GM12873 (cell line): ENCODE results near the gene WASL.

ENCODE experiments used
- TF ChIP-seq, protein P1 (sequence below): IDR thresholded peaks from 2 replicates; pipeline ENCODE4 v1.5.1; 2012; ENCODE audit warnings: low read depth, mild to moderate bottlenecking, moderate library complexity, low read length, control low read depth; ENCODE audit not compliant: insufficient read depth; ENCODE audit errors: missing control alignments

Gene WASL

DNA sequence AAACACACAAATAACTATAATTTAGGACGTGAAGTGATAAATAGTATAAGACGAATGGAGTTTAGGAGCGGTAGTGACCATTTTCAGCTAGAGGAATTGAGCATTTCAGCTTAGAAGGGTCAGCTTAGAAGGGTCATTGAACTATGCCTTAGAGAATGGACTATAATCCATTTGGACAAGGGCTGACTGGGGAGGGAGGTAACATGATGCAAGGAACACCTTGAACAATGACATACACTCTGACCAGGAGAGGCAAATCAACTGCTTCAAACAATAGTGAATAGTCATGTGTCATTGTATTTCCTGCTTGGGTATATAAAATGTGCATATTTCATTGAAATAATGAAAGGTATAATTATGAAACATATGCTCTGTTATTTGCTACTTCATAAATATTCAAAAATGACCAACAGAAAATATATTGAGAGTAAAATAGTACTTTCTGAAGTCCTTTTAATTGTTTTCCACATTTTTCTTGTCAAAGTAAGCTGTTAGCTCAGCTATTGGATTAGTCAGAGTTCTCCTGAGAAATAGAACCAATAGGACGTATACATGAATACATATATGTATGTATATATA is 40.5 kb upstream of the WASL start:
- TF ChIP-seq, protein P1, sequence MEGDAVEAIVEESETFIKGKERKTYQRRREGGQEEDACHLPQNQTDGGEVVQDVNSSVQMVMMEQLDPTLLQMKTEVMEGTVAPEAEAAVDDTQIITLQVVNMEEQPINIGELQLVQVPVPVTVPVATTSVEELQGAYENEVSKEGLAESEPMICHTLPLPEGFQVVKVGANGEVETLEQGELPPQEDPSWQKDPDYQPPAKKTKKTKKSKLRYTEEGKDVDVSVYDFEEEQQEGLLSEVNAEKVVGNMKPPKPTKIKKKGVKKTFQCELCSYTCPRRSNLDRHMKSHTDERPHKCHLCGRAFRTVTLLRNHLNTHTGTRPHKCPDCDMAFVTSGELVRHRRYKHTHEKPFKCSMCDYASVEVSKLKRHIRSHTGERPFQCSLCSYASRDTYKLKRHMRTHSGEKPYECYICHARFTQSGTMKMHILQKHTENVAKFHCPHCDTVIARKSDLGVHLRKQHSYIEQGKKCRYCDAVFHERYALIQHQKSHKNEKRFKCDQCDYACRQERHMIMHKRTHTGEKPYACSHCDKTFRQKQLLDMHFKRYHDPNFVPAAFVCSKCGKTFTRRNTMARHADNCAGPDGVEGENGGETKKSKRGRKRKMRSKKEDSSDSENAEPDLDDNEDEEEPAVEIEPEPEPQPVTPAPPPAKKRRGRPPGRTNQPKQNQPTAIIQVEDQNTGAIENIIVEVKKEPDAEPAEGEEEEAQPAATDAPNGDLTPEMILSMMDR = no peak

DNA sequence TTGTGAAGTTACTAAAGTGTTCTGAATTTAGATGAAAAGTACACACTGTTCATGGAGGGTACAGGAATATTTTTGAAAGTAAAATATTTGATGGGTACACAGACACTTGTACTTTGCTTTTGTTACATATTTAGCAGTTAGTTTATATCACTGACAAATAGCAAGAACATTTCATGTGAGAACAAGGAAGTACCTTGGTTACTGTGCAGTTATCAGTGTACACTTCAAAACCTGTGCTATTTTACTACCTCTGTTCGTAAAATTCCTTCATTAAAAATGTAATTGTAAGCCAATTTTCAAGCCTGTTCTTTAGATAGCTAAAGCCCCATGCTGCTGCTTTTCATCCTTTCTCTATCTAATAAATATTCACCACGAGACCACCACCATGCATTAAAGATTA is 39.8 kb upstream of the WASL start:
- TF ChIP-seq, protein P1 = no peak

DNA sequence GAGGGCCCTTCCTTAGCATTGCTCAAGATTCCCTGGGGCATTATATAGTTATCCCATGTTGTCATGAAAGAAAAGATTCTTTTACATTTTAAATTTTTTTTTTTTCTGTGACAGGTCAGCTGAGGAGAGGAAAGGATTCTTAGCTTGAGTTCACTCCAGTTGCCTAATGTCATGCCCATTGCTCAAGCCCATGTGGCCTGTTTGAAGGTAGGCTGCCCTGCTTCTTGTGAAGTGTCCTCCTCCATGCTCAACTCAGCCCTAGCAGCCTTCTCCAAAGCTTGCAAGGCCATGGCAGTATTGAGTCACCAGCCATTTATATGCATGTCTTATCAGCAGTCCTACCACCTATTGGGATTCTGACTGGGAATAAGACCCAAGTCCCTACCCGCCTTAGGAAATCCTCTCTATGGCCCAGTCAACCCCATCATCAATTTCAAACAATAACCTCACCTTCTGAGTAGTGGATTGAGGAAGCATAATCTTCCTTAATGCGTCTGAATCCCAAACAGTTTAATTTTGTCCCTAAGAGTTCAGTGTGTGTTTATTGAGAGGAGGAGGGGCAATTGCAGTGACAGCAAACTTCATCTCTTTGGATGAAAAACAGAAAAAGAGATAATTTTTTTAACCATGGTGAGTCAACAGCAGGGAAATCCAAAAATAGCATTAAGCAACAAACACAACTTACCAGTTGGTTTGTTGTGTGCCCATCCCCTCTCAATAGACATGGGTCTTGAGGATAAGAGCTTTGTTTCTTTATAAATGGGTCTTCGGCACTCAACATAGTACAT is 38.6 kb upstream of the WASL start:
- TF ChIP-seq, protein P1 = no peak

DNA sequence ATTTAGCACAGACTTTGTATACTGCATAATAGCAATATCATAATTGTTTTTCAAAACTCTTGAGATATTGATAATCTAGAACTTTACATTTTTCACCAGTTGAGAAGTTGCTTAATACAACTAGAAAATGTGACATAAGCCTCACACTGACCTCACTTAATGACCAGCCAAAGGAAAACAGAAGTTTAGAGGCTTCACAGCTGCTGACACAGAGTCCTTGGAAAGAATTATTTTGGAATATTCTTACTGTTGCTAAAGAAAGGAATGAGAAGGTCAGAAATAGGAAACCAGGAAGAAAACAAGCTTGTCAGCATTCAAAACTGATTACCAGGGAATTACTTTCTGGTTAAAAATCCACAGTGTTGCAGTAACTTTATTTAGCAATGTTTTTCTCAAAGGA is 35.5 kb upstream of the WASL start:
- TF ChIP-seq, protein P1 = no peak

DNA sequence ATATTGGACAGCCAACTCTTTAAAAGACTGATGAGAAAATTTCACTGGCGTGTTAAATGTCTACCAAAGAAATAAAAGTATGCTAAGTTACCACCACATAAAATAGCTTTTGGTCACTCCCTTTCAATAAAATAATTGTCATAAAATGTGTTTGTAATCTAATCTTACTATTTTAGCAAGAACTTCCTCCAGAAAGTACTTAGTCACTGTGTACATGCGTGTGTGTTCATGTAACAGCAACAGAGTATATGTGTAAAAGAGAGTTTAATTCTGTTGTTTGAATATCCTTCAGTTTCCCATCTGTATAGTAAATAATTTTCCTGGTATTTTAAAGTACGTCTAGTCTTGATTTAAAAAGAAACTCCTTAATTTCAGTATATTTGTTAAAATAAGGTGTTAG is 35.0 kb upstream of the WASL start:
- TF ChIP-seq, protein P1 = no peak

DNA sequence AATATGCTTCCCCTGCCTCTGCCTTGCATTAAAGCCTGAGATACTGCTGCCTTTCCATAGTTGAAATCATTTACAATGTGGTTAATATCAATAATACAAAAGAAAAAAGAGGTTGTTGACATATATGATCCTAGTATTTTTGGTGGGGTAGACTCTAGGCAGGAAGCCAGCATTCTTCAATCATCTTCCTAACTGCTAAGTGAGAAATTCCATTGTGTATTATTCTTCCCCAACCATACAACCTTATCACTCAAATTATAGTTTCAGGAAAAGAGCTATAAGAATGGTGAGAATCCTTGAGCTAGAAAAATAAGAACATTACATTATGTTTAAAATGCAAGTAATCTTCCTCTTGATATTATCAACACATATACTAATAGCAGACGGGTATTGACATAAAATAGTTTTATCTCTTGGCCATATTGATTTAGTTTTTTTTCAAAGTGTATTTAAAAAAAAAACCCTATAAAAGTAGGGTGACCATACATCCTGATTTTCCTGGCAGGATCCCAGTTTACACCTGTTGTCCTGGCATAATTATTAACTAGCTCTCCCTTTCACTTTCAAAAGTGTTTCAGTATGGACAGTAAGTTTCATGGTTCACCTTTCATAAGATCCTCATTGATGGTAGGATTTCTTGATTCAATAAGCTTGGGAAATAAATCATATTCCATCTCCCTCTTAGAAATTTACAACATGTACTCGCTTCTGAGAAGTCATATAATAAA is 33.4 kb upstream of the WASL start:
- TF ChIP-seq, protein P1 = no peak

DNA sequence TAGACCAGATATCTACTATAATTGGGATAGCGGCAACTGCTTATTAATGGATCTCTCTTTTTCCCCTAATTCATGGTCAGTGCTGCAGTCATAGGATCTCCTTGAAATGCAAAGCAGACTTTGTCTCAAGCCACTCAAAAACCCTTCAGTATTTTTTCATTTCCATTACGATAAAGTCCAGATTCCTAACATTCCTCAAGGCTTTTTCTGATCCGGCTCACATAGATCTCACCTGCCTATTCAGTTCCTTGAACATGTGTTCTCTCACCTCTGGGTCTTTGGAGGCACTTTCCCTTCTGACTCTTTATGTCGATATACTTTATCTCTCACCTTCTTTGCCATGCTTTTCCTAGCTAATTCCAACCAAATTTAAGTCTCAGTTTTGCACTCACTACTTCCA is 25.7 kb upstream of the WASL start:
- TF ChIP-seq, protein P1 = no peak
